Activated CD4-positive, alpha-beta T cell treated with anti-CD3 and anti-CD28 coated beads for 36 hours (primary cell): ENCODE results near the gene LPXN. TPM values are rescaled to one million over a fixed set of nuclear protein-coding genes. Genes with fewer than 3 reads are reported as not detected.
"Not testable (repeated sequence)": the region's sequence is repeated elsewhere in the genome, so short reads cannot be mapped to it uniquely, and the experiment has no call there.

Experiments used
- ATAC-seq: fragments of 200-7000 bp; cut with Tn5 transposase; one replicate; pipeline ENCODE4 v1.10.0; 2021; ENCODE audit warnings: mild to moderate bottlenecking, moderate library complexity
- CTCF ChIA-PET: fragments of 350-600 bp; sonication (Branson Sonifier 250); formaldehyde crosslinking; loops from one replicate; lab custom pipeline; 2021; ENCODE audit warnings: antibody characterized with exemption; lab: Charles Lee
- POLR2A ChIA-PET: fragments of 350-600 bp; sonication (Branson Sonifier 250); formaldehyde crosslinking; loops from one replicate; lab custom pipeline; 2021; ENCODE audit warnings: antibody characterized with exemption, inconsistent platforms; lab: Charles Lee
- DNase-seq: peaks from one replicate; pipeline ENCODE4 v3.0.0-alpha.2; 2020
- H3K27ac Mint-ChIP-seq: one replicate; pipeline ENCODE4 v1.8.0; 2021; ENCODE audit warnings: mixed read lengths
- H3K27me3 Mint-ChIP-seq: one replicate; pipeline ENCODE4 v1.8.0; 2021; ENCODE audit warnings: mixed read lengths
- H3K36me3 Mint-ChIP-seq: one replicate; pipeline ENCODE4 v1.8.0; 2021; ENCODE audit warnings: low read depth, mixed read lengths
- H3K4me1 Mint-ChIP-seq: one replicate; pipeline ENCODE4 v1.8.0; 2021; ENCODE audit warnings: mixed read lengths
- H3K4me3 Mint-ChIP-seq: one replicate; pipeline ENCODE4 v1.8.0; 2021; ENCODE audit warnings: mild to moderate bottlenecking, moderate library complexity, mixed read lengths
- H3K9me3 Mint-ChIP-seq: one replicate; pipeline ENCODE4 v1.8.0; 2021; ENCODE audit warnings: low read depth, mixed read lengths
- intact Hi-C, 2 experiments: fragments of 100-400 bp; cut with DNase I in 1 of 2; cut with micrococcal nuclease in 1 of 2; formaldehyde crosslinking; loops; one replicate each; pipeline versions ENCODE4 v1.14.2 to v1.15.1; 2022 to 2024; cut with DNase I, micrococcal nuclease
- total RNA-seq, 2 experiments: library from RNA; stranded (reverse); gene quantifications; one replicate each; pipeline ENCODE4 v1.2.3, GENCODE V29; 2021

The LPXN gene
- total RNA-seq, 2 experiments from 2014 or later, result 110 to 163 TPM

DNA sequence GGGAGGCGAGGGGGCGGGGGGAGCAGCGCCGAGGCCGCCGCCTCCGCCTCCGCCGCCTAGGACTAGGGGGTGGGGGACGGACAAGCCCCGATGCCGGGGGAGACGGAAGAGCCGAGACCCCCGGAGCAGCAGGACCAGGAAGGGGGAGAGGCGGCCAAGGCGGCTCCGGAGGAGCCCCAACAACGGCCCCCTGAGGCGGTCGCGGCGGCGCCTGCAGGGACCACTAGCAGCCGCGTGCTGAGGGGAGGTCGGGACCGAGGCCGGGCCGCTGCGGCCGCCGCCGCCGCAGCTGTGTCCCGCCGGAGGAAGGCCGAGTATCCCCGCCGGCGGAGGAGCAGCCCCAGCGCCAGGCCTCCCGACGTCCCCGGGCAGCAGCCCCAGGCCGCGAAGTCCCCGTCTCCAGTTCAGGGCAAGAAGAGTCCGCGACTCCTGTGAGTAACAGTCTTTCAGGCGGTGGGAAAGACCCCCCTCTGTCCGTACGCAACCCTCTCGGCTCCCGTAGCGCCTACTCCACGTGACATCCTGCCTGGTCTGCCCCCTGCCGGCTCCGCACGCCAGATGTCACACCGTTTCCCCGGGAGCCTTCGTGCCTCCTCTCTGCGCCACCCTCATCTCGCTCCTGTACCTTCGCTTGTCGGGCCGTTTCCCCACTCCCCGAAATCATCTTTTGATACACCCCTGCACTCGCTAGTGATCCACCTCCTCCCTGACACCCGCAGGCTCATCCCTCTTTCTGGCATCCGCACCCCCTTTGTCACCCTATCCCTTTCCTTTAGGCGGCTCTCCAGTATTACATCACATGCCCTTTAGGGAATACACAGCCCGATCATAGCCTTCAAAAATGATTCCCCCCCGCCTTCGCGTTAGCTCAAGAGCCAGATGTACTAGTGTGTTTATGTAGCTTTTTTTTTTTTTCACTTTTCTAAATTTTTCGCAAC, 3.8 kb upstream of the LPXN start:
- Mint-ChIP-seq H3K9me3 (no peaks in the 10 kb centered on the region), H3K4me1 (peaks cover 44% of the 10 kb centered on the region), H3K27me3 (no peaks in the 10 kb centered on the region), H3K4me3 (peak overlapping the region; percentile 89), H3K36me3 (peaks cover 38% of the 10 kb centered on the region), H3K27ac (peak overlapping the region; percentile 99)
- peak; percentile 33 for ATAC-seq
- intact Hi-C loops, result loop anchor here (1.0 to 10.0 kb wide), 19 partner anchors 13 to 1255 kb away; partner anchors contain the start of genes FAM111A (in 2 of the 2), MED19 (in 2 of the 2), TMX2 (in 2 of the 2) and CLP1 (in 1 of the 2)
- peak; percentile 96 for DNase-seq
- ChIA-PET POLR2A (no interaction called here), CTCF (interaction anchor here (0.6 to 3.3 kb wide), 8 partner anchors 9 to 556 kb away, joined by 3 to 20 read pairs (median 3); no protein-coding TSS in a partner anchor)

- Mint-ChIP-seq H3K4me1 (peaks cover 43% of the 10 kb centered on the region), H3K27me3 (no peaks in the 10 kb centered on the region), H3K9me3 (no peaks in the 10 kb centered on the region), H3K36me3 (peaks cover 41% of the 10 kb centered on the region), H3K4me3 (peak within 1 kb of the TSS; percentile 89), H3K27ac (peak within 1 kb of the TSS; percentile 99)
- ATAC-seq (peak; percentile 53), DNase-seq (peak; percentile 98)
- CTCF ChIA-PET, result interaction anchor here (0.8 to 6.1 kb wide), 4 partner anchors 8 to 54 kb away, joined by 3 to 45 read pairs (median 14); no protein-coding TSS in a partner anchor
- intact Hi-C loops, result loop anchor here (1.0 to 10.0 kb wide), 20 partner anchors 39 to 1254 kb away; partner anchors contain the start of genes CLP1 (in 2 of the 2), FAM111A (in 2 of the 2), MED19 (in 2 of the 2) and SELENOH (in 2 of the 2)
- POLR2A ChIA-PET, result interaction anchor here (3.6 kb wide), 1 partner anchor 19 kb away, joined by 23 read pairs; no protein-coding TSS in a partner anchor
Observed at GRCh38 chr11:58578635-58579191, 3.1 kb upstream of the LPXN start, which contains the start of gene ZFP91. TSS of gene ZFP91 (plus strand) at chr11:58579063. CDS start at chr11:58579282, 219 bp downstream.

- DNase-seq (peak; percentile 96), ATAC-seq (peak; percentile 52)
- no peaks in the 10 kb centered on the region for H3K9me3 Mint-ChIP-seq
- peak overlapping the region; percentile 89 for H3K4me3 Mint-ChIP-seq
- peak overlapping the region; percentile 96 for H3K27ac Mint-ChIP-seq
- POLR2A ChIA-PET, result interaction anchor here (1.0 to 3.6 kb wide), 8 partner anchors 10 to 1037 kb away, joined by 3 to 23 read pairs (median 4); partner anchors contain the start of genes OSBP and SELENOH
- intact Hi-C loops, result loop anchor here (1.0 to 10.0 kb wide), 19 partner anchors 39 to 1253 kb away; partner anchors contain the start of genes CLP1 (in 2 of the 2), FAM111A (in 2 of the 2), FAM111B (in 1 of the 2) and MED19 (in 1 of the 2)
- no peaks in the 10 kb centered on the region for H3K27me3 Mint-ChIP-seq
- peaks cover 42% of the 10 kb centered on the region for H3K36me3 Mint-ChIP-seq
- peaks cover 45% of the 10 kb centered on the region for H3K4me1 Mint-ChIP-seq
- CTCF ChIA-PET, result interaction anchor here (0.7 to 6.1 kb wide), 7 partner anchors 9 to 836 kb away, joined by 3 to 45 read pairs (median 20); partner anchors contain the start of gene SELENOH
Observed at GRCh38 chr11:58578136-58578634, 2.5 kb upstream of the LPXN start.

GRCh38 chr11:58577555-58578135, 2.0 kb upstream of the LPXN start:
- Mint-ChIP-seq H3K36me3 (peaks cover 39% of the 10 kb centered on the region), H3K27me3 (no peaks in the 10 kb centered on the region), H3K4me3 (peak overlapping the region; percentile 89), H3K4me1 (peaks cover 40% of the 10 kb centered on the region), H3K27ac (peak overlapping the region; percentile 96), H3K9me3 (no peaks in the 10 kb centered on the region)
- intact Hi-C loops, result loop anchor here (1.0 to 10.0 kb wide), 27 partner anchors 40 to 1253 kb away; partner anchors contain the start of genes CLP1 (in 2 of the 2), FAM111A (in 2 of the 2), FAM111B (in 1 of the 2) and MED19 (in 1 of the 2)
- POLR2A ChIA-PET, result interaction anchor here (1.0 to 3.6 kb wide), 8 partner anchors 10 to 1038 kb away, joined by 3 to 23 read pairs (median 4); partner anchors contain the start of genes OSBP and SELENOH
- CTCF ChIA-PET, result interaction anchor here (0.7 to 6.1 kb wide), 11 partner anchors 9 to 836 kb away, joined by 3 to 45 read pairs (median 4); partner anchors contain the start of genes CTNND1 and SELENOH
- DNase-seq, result peak; percentile 85
- peak; percentile 54 for ATAC-seq

- Mint-ChIP-seq H3K4me1 (peaks cover 37% of the 10 kb centered on the region), H3K27me3 (no peaks in the 10 kb centered on the region), H3K9me3 (no peaks in the 10 kb centered on the region), H3K27ac (peak overlapping the region; percentile 96), H3K4me3 (peak overlapping the region; percentile 89), H3K36me3 (peaks cover 41% of the 10 kb centered on the region)
- no peak for DNase-seq
- ATAC-seq, result no peak
- CTCF ChIA-PET, result interaction anchor here (0.6 to 6.1 kb wide), 15 partner anchors 9 to 816 kb away, joined by 3 to 45 read pairs (median 4); partner anchors contain the start of gene CTNND1
- POLR2A ChIA-PET, result interaction anchor here (0.7 to 3.6 kb wide), 8 partner anchors 9 to 1115 kb away, joined by 3 to 23 read pairs (median 4); partner anchors contain the start of gene OSBP
- intact Hi-C loops, result loop anchor here (1.0 to 10.0 kb wide), 15 partner anchors 40 to 1242 kb away; partner anchors contain the start of genes MRPL16 (in 1 of the 2), OSBP (in 1 of the 2), P2RX3 (in 1 of the 2) and SLC43A3 (in 1 of the 2)
Observed at GRCh38 chr11:58576887-58577471, 1.3 kb upstream of the LPXN start.

GRCh38 chr11:58574881-58575280, 775 bp downstream of the LPXN start:
- H3K27me3 Mint-ChIP-seq, result no peaks in the 10 kb centered on the region
- ATAC-seq, result no peak
- peak overlapping the region; percentile 96 for H3K27ac Mint-ChIP-seq
- POLR2A ChIA-PET, result interaction anchor here (3.6 kb wide), 1 partner anchor 23 kb away, joined by 23 read pairs; no protein-coding TSS in a partner anchor
- peaks cover 40% of the 10 kb centered on the region for H3K4me1 Mint-ChIP-seq
- CTCF ChIA-PET, result interaction anchor here (3.5 to 6.1 kb wide), 2 partner anchors 50 to 54 kb away, joined by 32 to 45 read pairs; no protein-coding TSS in a partner anchor
- peaks cover 39% of the 10 kb centered on the region for H3K36me3 Mint-ChIP-seq
- no peaks in the 10 kb centered on the region for H3K9me3 Mint-ChIP-seq
- H3K4me3 Mint-ChIP-seq, result peak overlapping the region; percentile 89
- no peak for DNase-seq
- intact Hi-C loops, result loop anchor here (5.0 to 10.0 kb wide), 7 partner anchors 42 to 1240 kb away; partner anchors contain the start of genes MRPL16 (in 1 of the 2), OSBP (in 1 of the 2), P2RX3 (in 1 of the 2) and SLC43A3 (in 1 of the 2)

- no peaks in the 10 kb centered on the region for H3K9me3 Mint-ChIP-seq
- DNase-seq, result peak; percentile 84
- no peaks in the 10 kb centered on the region for H3K27me3 Mint-ChIP-seq
- intact Hi-C loops, result loop anchor here (1.0 to 10.0 kb wide), 5 partner anchors 24 to 1239 kb away; partner anchors contain the start of genes P2RX3 (in 1 of the 2) and SSRP1 (in 1 of the 2)
- ChIA-PET CTCF (interaction anchor here (0.6 to 6.1 kb wide), 8 partner anchors 10 to 534 kb away, joined by 3 to 45 read pairs (median 4); partner anchors contain the start of genes CNTF and FAM111B), POLR2A (interaction anchor here (0.9 to 1.3 kb wide), 3 partner anchors 11 to 24 kb away, joined by 4 to 14 read pairs (median 6); no protein-coding TSS in a partner anchor)
- peak overlapping the region; percentile 89 for H3K4me3 Mint-ChIP-seq
- peaks cover 43% of the 10 kb centered on the region for H3K36me3 Mint-ChIP-seq
- H3K4me1 Mint-ChIP-seq, result peaks cover 51% of the 10 kb centered on the region
- peak; percentile 26 for ATAC-seq
- H3K27ac Mint-ChIP-seq, result peak overlapping the region; percentile 96
Observed at GRCh38 chr11:58573451-58574104, 2.1 kb downstream of the LPXN start.

DNA sequence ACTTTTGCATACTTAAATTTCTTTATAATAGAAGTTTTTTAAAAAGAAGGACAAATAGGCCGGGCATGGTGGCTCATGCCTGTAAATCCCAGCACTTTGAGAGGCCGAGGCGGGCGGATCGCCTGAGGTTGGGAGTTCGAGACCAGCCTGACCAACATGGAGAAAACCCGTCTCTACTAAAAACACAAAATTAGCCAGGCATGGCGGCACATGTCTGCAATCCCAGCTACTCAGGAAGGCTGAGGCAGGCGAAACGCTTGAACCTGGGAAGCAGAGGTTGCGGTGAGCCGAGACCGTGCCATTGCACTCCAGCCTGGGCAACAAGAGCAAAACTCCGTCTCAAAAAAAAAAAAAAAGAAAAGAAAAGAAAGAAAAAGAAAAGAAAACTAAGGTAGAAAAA, 2.8 kb downstream of the LPXN start:
- H3K27me3 Mint-ChIP-seq, ATAC-seq, H3K9me3 Mint-ChIP-seq: not testable (repeated sequence)
- Mint-ChIP-seq H3K27ac (peak overlapping the region; percentile 96), H3K36me3 (peaks cover 47% of the 10 kb centered on the region), H3K4me1 (peaks cover 58% of the 10 kb centered on the region), H3K4me3 (peak overlapping the region; percentile 89)
- CTCF ChIA-PET, result interaction anchor here (0.6 to 6.1 kb wide), 7 partner anchors 9 to 104 kb away, joined by 3 to 45 read pairs (median 4); partner anchors contain the start of gene CNTF
- intact Hi-C loops, result loop anchor here (1.0 to 10.0 kb wide), 5 partner anchors 24 to 1238 kb away; partner anchors contain the start of genes P2RX3 (in 1 of the 2) and SSRP1 (in 1 of the 2)
- POLR2A ChIA-PET, result interaction anchor here (0.9 to 1.3 kb wide), 3 partner anchors 10 to 25 kb away, joined by 4 to 14 read pairs (median 6); no protein-coding TSS in a partner anchor
- peak; percentile 20 for DNase-seq
